OCI-LY7 (cell line): ENCODE results near the gene PTGS1.

Source experiments
- CTCF ChIP-seq: fragments of 200-600 bp; sonication (generic); conservative IDR thresholded peaks from 2 replicates; pipeline ENCODE4 v1.5.1; 2014; ENCODE audit warnings: mild to moderate bottlenecking, antibody characterized with exemption, low read length, moderate library complexity, mixed read lengths
- EZH2phosphoT487 ChIP-seq: fragments of 200-600 bp; sonication (generic); IDR thresholded peaks from 2 replicates; pipeline ENCODE4 v1.6.1; 2018; ENCODE audit warnings: low read depth, borderline replicate concordance, mild to moderate bottlenecking, mixed run types, antibody characterized with exemption, low read length, moderate library complexity, mixed read lengths

GRCh38 chr9:122334916-122335315, 35.9 kb upstream of the PTGS1 start:
- TF ChIP-seq CTCF (0 out of 2 replicates have a peak, but pooled peaks have one; percentile 16), EZH2phosphoT487 (no peak)
